Gastroesophageal sphincter (tissue), 3 donors: ENCODE measurements around the gene MRRF.

Source experiments
- CTCF ChIP-seq, 4 experiments: fragments of 200-600 bp in 2 of 4; fragments of 450-650 bp in 2 of 4; sonication (generic) in 1 of 4; IDR thresholded peaks; one replicate each; pipeline ENCODE4 v1.5.1; 2017 to 2019; ENCODE audit warnings: antibody characterized with exemption in 4 of 4, mild to moderate bottlenecking in 2 of 4, moderate library complexity in 2 of 4
- EP300 ChIP-seq: sonication (generic); formaldehyde crosslinking; IDR thresholded peaks from one replicate; pipeline ENCODE4 v1.6.1; 2017; ENCODE audit warnings: antibody characterized with exemption, mild to moderate bottlenecking
- POLR2AphosphoS5 ChIP-seq: sonication (generic); formaldehyde crosslinking; IDR thresholded peaks from one replicate; pipeline ENCODE4 v1.6.1; 2017; ENCODE audit warnings: antibody characterized with exemption

GRCh38 chr9:122268041-122268814 is 3.5 kb downstream of the MRRF start:
- no peak for TF ChIP-seq EP300
- TF ChIP-seq CTCF (IDR thresholded peaks at IDR 0.05) = no peak
- no peak for TF ChIP-seq POLR2AphosphoS5
